Measurements from ENCODE around the gene KRTAP1-5.

Gene KRTAP1-5

GRCh38 chr17:40993839-40994238, 33.2 kb downstream of the KRTAP1-5 start, which contains the start of gene KRTAP3-3:
TSS of gene KRTAP3-3 (minus strand) at chr17:40994164. CDS start at chr17:40994097, 67 bp downstream.
- no peaks in the 10 kb centered on the region for H3K4me1 ChIP-seq (ENCODE audit: control insufficient read depth, insufficient read depth, low read length)
- H3K4me3 ChIP-seq (ENCODE audit: low read length), result no peak within 1 kb of the TSS
- H3K36me3 ChIP-seq (ENCODE audit: control insufficient read depth, insufficient read depth, low read length), result no peaks in the 10 kb centered on the region
- H3K9ac ChIP-seq (ENCODE audit: low read length), result no peak within 1 kb of the TSS
- H3K27ac ChIP-seq (ENCODE audit: low read depth, low read length), result no peak within 1 kb of the TSS
- no peaks in the 10 kb centered on the region for H3K27me3 ChIP-seq (ENCODE audit: control insufficient read depth, insufficient read depth, low read length)

GRCh38 chr17:40993084-40993483, 33.9 kb downstream of the KRTAP1-5 start:
- Histone ChIP-seq H3K4me1 (ENCODE audit: control insufficient read depth, insufficient read depth, low read length) (no peaks in the 10 kb centered on the region), H3K27ac (ENCODE audit: low read depth, low read length) (no peak overlapping the region), H3K9ac (ENCODE audit: low read length) (no peak overlapping the region), H3K36me3 (ENCODE audit: control insufficient read depth, insufficient read depth, low read length) (no peaks in the 10 kb centered on the region), H3K27me3 (ENCODE audit: control insufficient read depth, insufficient read depth, low read length) (no peaks in the 10 kb centered on the region), H3K4me3 (ENCODE audit: low read length) (no peak overlapping the region)

GRCh38 chr17:40992666-40993065, 34.3 kb downstream of the KRTAP1-5 start:
- no peak overlapping the region for H3K27ac ChIP-seq (ENCODE audit: low read depth, low read length)
- no peaks in the 10 kb centered on the region for H3K36me3 ChIP-seq (ENCODE audit: control insufficient read depth, insufficient read depth, low read length)
- no peaks in the 10 kb centered on the region for H3K4me1 ChIP-seq (ENCODE audit: control insufficient read depth, insufficient read depth, low read length)
- H3K9ac ChIP-seq (ENCODE audit: low read length), result no peak overlapping the region
- no peak overlapping the region for H3K4me3 ChIP-seq (ENCODE audit: low read length)
- no peaks in the 10 kb centered on the region for H3K27me3 ChIP-seq (ENCODE audit: control insufficient read depth, insufficient read depth, low read length)

- Histone ChIP-seq H3K27ac (ENCODE audit: low read depth, low read length) (no peak overlapping the region), H3K36me3 (ENCODE audit: control insufficient read depth, insufficient read depth, low read length) (no peaks in the 10 kb centered on the region)
Measured at GRCh38 chr17:40986920-40987319, 40.1 kb downstream of the KRTAP1-5 start.

DNA sequence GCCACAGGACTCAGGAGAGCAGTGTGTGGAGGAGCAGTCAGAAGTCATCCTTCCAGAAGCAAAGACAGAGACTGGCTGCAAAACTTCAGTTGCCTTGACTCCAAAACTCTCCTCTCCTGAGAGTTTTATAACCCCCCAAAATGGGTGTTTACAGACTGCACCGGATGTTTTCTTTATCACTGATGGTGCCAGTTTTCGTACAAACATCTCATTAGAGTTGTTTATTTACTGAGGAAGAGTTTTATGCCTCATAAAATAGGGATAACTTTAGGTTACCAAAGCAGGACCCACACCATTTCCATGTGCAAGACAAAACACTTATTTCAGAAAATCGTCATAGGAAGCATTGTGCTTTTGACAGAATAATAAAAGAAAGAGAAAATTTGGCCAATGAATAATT, 42.8 kb downstream of the KRTAP1-5 start, which contains the start of gene KRT40:
TSS of gene KRT40 (minus strand) at position 101 of the 400 bp plus-strand sequence. CDS start at position 48, 53 bp downstream.
- no peak within 1 kb of the TSS for H3K4me3 ChIP-seq (ENCODE audit: low read length)
- H3K4me1 ChIP-seq (ENCODE audit: control insufficient read depth, insufficient read depth, low read length), result no peaks in the 10 kb centered on the region
- no peaks in the 10 kb centered on the region for H3K27me3 ChIP-seq (ENCODE audit: control insufficient read depth, insufficient read depth, low read length)
- H3K36me3 ChIP-seq (ENCODE audit: control insufficient read depth, insufficient read depth, low read length), result no peaks in the 10 kb centered on the region
- H3K9ac ChIP-seq (ENCODE audit: low read length), result no peak within 1 kb of the TSS
- H3K27ac ChIP-seq (ENCODE audit: low read depth, low read length), result no peak within 1 kb of the TSS

More at GRCh38 chr17:40986920-40987319, 40.1 kb downstream of the KRTAP1-5 start:
- Histone ChIP-seq H3K4me3 (ENCODE audit: low read length) (no peak overlapping the region), H3K27me3 (ENCODE audit: control insufficient read depth, insufficient read depth, low read length) (no peaks in the 10 kb centered on the region), H3K9ac (ENCODE audit: low read length) (no peak overlapping the region), H3K4me1 (ENCODE audit: control insufficient read depth, insufficient read depth, low read length) (no peaks in the 10 kb centered on the region)

DNA sequence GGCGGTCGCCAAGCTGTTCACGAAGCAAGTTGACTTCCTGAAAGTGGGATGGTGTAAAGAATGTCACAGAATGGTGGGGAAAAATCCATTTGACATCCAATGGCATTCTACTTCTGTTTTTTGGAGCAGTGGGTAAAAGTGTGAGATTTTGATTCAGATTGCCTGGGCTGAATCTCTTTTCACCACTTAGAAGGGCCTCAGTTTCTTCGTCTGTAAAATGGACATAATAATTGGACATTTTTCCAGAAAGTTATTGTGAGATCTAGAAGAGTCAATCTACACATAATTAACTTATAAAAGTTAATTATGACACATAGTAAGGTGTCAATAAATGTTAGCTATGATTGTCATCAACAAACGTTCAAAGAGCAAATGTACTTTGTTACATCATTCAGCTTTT, 45.9 kb downstream of the KRTAP1-5 start:
- Histone ChIP-seq H3K4me3 (ENCODE audit: low read length) (no peak overlapping the region), H3K27me3 (ENCODE audit: control insufficient read depth, insufficient read depth, low read length) (peaks cover 5% of the 10 kb centered on the region), H3K36me3 (ENCODE audit: control insufficient read depth, insufficient read depth, low read length) (no peaks in the 10 kb centered on the region), H3K27ac (ENCODE audit: low read depth, low read length) (no peak overlapping the region), H3K9ac (ENCODE audit: low read length) (no peak overlapping the region), H3K4me1 (ENCODE audit: control insufficient read depth, insufficient read depth, low read length) (no peaks in the 10 kb centered on the region)

GRCh38 chr17:40980596-40980995, 46.4 kb downstream of the KRTAP1-5 start:
- H3K9ac ChIP-seq (ENCODE audit: low read length), result no peak overlapping the region
- no peaks in the 10 kb centered on the region for H3K36me3 ChIP-seq (ENCODE audit: control insufficient read depth, insufficient read depth, low read length)
- H3K27ac ChIP-seq (ENCODE audit: low read depth, low read length), result no peak overlapping the region
- peaks cover 6% of the 10 kb centered on the region for H3K27me3 ChIP-seq (ENCODE audit: control insufficient read depth, insufficient read depth, low read length)
- H3K4me1 ChIP-seq (ENCODE audit: control insufficient read depth, insufficient read depth, low read length), result no peaks in the 10 kb centered on the region
- H3K4me3 ChIP-seq (ENCODE audit: low read length), result no peak overlapping the region

GRCh38 chr17:40980117-40980516, 46.9 kb downstream of the KRTAP1-5 start:
- no peaks in the 10 kb centered on the region for H3K4me1 ChIP-seq (ENCODE audit: control insufficient read depth, insufficient read depth, low read length)
- no peak overlapping the region for H3K9ac ChIP-seq (ENCODE audit: low read length)
- H3K27me3 ChIP-seq (ENCODE audit: control insufficient read depth, insufficient read depth, low read length), result peaks cover 6% of the 10 kb centered on the region
- no peak overlapping the region for H3K27ac ChIP-seq (ENCODE audit: low read depth, low read length)
- no peak overlapping the region for H3K4me3 ChIP-seq (ENCODE audit: low read length)
- no peaks in the 10 kb centered on the region for H3K36me3 ChIP-seq (ENCODE audit: control insufficient read depth, insufficient read depth, low read length)

GRCh38 chr17:40978575-40979151, 48.3 kb downstream of the KRTAP1-5 start:
- Histone ChIP-seq H3K36me3 (ENCODE audit: control insufficient read depth, insufficient read depth, low read length) (no peaks in the 10 kb centered on the region), H3K4me1 (ENCODE audit: control insufficient read depth, insufficient read depth, low read length) (no peaks in the 10 kb centered on the region), H3K27ac (ENCODE audit: low read depth, low read length) (no peak overlapping the region), H3K4me3 (ENCODE audit: low read length) (no peak overlapping the region), H3K27me3 (ENCODE audit: control insufficient read depth, insufficient read depth, low read length) (peaks cover 6% of the 10 kb centered on the region), H3K9ac (ENCODE audit: low read length) (no peak overlapping the region)

Data from rectal smooth muscle tissue (tissue), 1 donor.